ENCODE data around the gene ITSN1. TPM values are rescaled to one million over a fixed set of nuclear protein-coding genes. Genes with fewer than 3 reads are reported as not detected.

Gene ITSN1
- total and polyA plus RNA-seq, 4 donors, result 11.2 to 46.0 (median 19.8) TPM

- no peaks in the 10 kb centered on the region for H3K27me3 ChIP-seq (ENCODE audit: control insufficient read depth in 3 of 3, insufficient read depth in 3 of 3, low read length in 2 of 3)
- DNase-seq, result no peak
- no peak for TF ChIP-seq CTCF (IDR thresholded peaks at IDR 0.05; ENCODE audit: control extremely low read depth, extremely low read depth)
- H3K9me3 ChIP-seq (ENCODE audit: control insufficient read depth in 4 of 4, insufficient read depth in 3 of 4, low read length in 3 of 4), result no peaks in the 10 kb centered on the region
- no peak overlapping the region for H3K4me3 ChIP-seq
- H3K9ac ChIP-seq (ENCODE audit: insufficient read depth in 1 of 2, low read length in 2 of 2), result no peak overlapping the region
- H3K4me1 ChIP-seq (ENCODE audit: control insufficient read depth in 5 of 5, insufficient read depth in 5 of 5, low read length in 5 of 5), result peaks cover 0 to 6% (median 0%) of the 10 kb centered on the region in 5 donors
- WGBS, 2 donors, result 78 to 91% methylated on average over 3 of the region's 3 CpGs
- H3K27ac ChIP-seq (ENCODE audit: low read depth in 1 of 2, low read length in 1 of 2), result no peak overlapping the region
- no peak for ATAC-seq (ENCODE audit: insufficient read depth, low FRiP score)
- no peaks in the 10 kb centered on the region for H3K36me3 ChIP-seq (ENCODE audit: control insufficient read depth in 4 of 4, insufficient read depth in 4 of 4, low read length in 4 of 4)
Observed at GRCh38 chr21:33698087-33698860, 56.0 kb downstream of the ITSN1 start.

- DNase-seq, result no peak
- Histone ChIP-seq H3K36me3 (ENCODE audit: control insufficient read depth in 4 of 4, insufficient read depth in 4 of 4, low read length in 4 of 4) (no peaks in the 10 kb centered on the region), H3K9me3 (ENCODE audit: control insufficient read depth in 4 of 4, insufficient read depth in 3 of 4, low read length in 3 of 4) (no peaks in the 10 kb centered on the region), H3K4me1 (ENCODE audit: control insufficient read depth in 5 of 5, insufficient read depth in 5 of 5, low read length in 5 of 5) (peaks cover 0 to 10% (median 6%) of the 10 kb centered on the region in 5 donors), H3K4me3 (no peak overlapping the region), H3K27ac (ENCODE audit: low read depth in 1 of 2, low read length in 1 of 2) (no peak overlapping the region), H3K27me3 (ENCODE audit: control insufficient read depth in 3 of 3, insufficient read depth in 3 of 3, low read length in 2 of 3) (no peaks in the 10 kb centered on the region), H3K9ac (ENCODE audit: insufficient read depth in 1 of 2, low read length in 2 of 2) (no peak overlapping the region)
- no peak for ATAC-seq (ENCODE audit: insufficient read depth, low FRiP score)
- no peak for TF ChIP-seq CTCF (IDR thresholded peaks at IDR 0.05; ENCODE audit: control extremely low read depth, extremely low read depth)
- WGBS, 2 donors, result 98% methylated on average over 2 of the region's 2 CpGs
Observed at GRCh38 chr21:33699277-33699676, 57.0 kb downstream of the ITSN1 start.

- Histone ChIP-seq H3K4me3 (no peak overlapping the region), H3K9me3 (ENCODE audit: control insufficient read depth in 4 of 4, insufficient read depth in 3 of 4, low read length in 3 of 4) (no peaks in the 10 kb centered on the region), H3K27me3 (ENCODE audit: control insufficient read depth in 3 of 3, insufficient read depth in 3 of 3, low read length in 2 of 3) (no peaks in the 10 kb centered on the region), H3K27ac (ENCODE audit: low read depth in 1 of 2, low read length in 1 of 2) (no peak overlapping the region), H3K4me1 (ENCODE audit: control insufficient read depth in 5 of 5, insufficient read depth in 5 of 5, low read length in 5 of 5) (peaks cover 0 to 12% (median 6%) of the 10 kb centered on the region in 5 donors), H3K9ac (ENCODE audit: insufficient read depth in 1 of 2, low read length in 2 of 2) (no peak overlapping the region), H3K36me3 (ENCODE audit: control insufficient read depth in 4 of 4, insufficient read depth in 4 of 4, low read length in 4 of 4) (no peaks in the 10 kb centered on the region)
- DNase-seq (no peak), ATAC-seq (ENCODE audit: insufficient read depth, low FRiP score) (no peak)
- WGBS, 2 donors, result 94 to 97% methylated on average over 3 of the region's 3 CpGs
- TF ChIP-seq CTCF (IDR thresholded peaks at IDR 0.05; ENCODE audit: control extremely low read depth, extremely low read depth), result no peak
Observed at GRCh38 chr21:33700491-33700890, 58.2 kb downstream of the ITSN1 start.

Measured in lung (tissue), 12 donors.